Measurements from ENCODE around the gene PPP1R13B.

Gene PPP1R13B

GRCh38 chr14:103770500-103770899 lies 76.9 kb downstream of the PPP1R13B start:
- TF ChIP-seq CTCF (IDR thresholded peaks at IDR 0.05): no peak
- no peaks in the 10 kb centered on the region for H3K27me3 ChIP-seq
- H3K4me1 ChIP-seq (ENCODE audit: control insufficient read depth in 1 of 2, insufficient read depth in 1 of 2, low read depth in 1 of 2, low read length in 1 of 2): no peaks in the 10 kb centered on the region
- no peak overlapping the region for H3K4me3 ChIP-seq (ENCODE audit: low read depth in 1 of 2, low read length in 1 of 2)
- H3K36me3 ChIP-seq: no peaks in the 10 kb centered on the region
- no peak overlapping the region for H3K27ac ChIP-seq
- no peaks in the 10 kb centered on the region for H3K9me3 ChIP-seq

- no peaks in the 10 kb centered on the region for H3K27me3 ChIP-seq
- no peaks in the 10 kb centered on the region for H3K9me3 ChIP-seq
- no peak for TF ChIP-seq CTCF (IDR thresholded peaks at IDR 0.05)
- no peaks in the 10 kb centered on the region for H3K4me1 ChIP-seq (ENCODE audit: control insufficient read depth in 1 of 2, insufficient read depth in 1 of 2, low read depth in 1 of 2, low read length in 1 of 2)
- no peaks in the 10 kb centered on the region for H3K36me3 ChIP-seq
- no peak overlapping the region for H3K27ac ChIP-seq
- H3K4me3 ChIP-seq (ENCODE audit: low read depth in 1 of 2, low read length in 1 of 2): no peak overlapping the region
Measured at GRCh38 chr14:103767336-103767894, 80.0 kb downstream of the PPP1R13B start.

- Histone ChIP-seq H3K4me1 (ENCODE audit: control insufficient read depth in 1 of 2, insufficient read depth in 1 of 2, low read depth in 1 of 2, low read length in 1 of 2) (no peaks in the 10 kb centered on the region), H3K27me3 (no peaks in the 10 kb centered on the region), H3K9me3 (no peaks in the 10 kb centered on the region), H3K4me3 (ENCODE audit: low read depth in 1 of 2, low read length in 1 of 2) (no peak overlapping the region), H3K27ac (no peak overlapping the region), H3K36me3 (no peaks in the 10 kb centered on the region)
- no peak for TF ChIP-seq CTCF (IDR thresholded peaks at IDR 0.05)
Measured at GRCh38 chr14:103765526-103765925, 81.8 kb downstream of the PPP1R13B start.

GRCh38 chr14:103763730-103764488 lies 83.5 kb downstream of the PPP1R13B start:
- no peak overlapping the region for H3K27ac ChIP-seq
- no peaks in the 10 kb centered on the region for H3K27me3 ChIP-seq
- no peaks in the 10 kb centered on the region for H3K9me3 ChIP-seq
- no peak overlapping the region for H3K4me3 ChIP-seq (ENCODE audit: low read depth in 1 of 2, low read length in 1 of 2)
- no peaks in the 10 kb centered on the region for H3K36me3 ChIP-seq
- TF ChIP-seq CTCF (IDR thresholded peaks at IDR 0.05): no peak
- no peaks in the 10 kb centered on the region for H3K4me1 ChIP-seq (ENCODE audit: control insufficient read depth in 1 of 2, insufficient read depth in 1 of 2, low read depth in 1 of 2, low read length in 1 of 2)

GRCh38 chr14:103762541-103762940 lies 84.8 kb downstream of the PPP1R13B start:
- no peaks in the 10 kb centered on the region for H3K9me3 ChIP-seq
- no peaks in the 10 kb centered on the region for H3K4me1 ChIP-seq (ENCODE audit: control insufficient read depth in 1 of 2, insufficient read depth in 1 of 2, low read depth in 1 of 2, low read length in 1 of 2)
- no peak overlapping the region for H3K4me3 ChIP-seq (ENCODE audit: low read depth in 1 of 2, low read length in 1 of 2)
- TF ChIP-seq CTCF (IDR thresholded peaks at IDR 0.05): no peak
- H3K36me3 ChIP-seq: no peaks in the 10 kb centered on the region
- H3K27me3 ChIP-seq: no peaks in the 10 kb centered on the region
- no peak overlapping the region for H3K27ac ChIP-seq
